ENCODE results near the gene F7. TPM values are rescaled to one million over a fixed set of nuclear protein-coding genes. Genes with fewer than 3 reads are reported as not detected.

The F7 gene
- total RNA-seq, 1 experiment from 2014 or later = 0.26 TPM

GRCh38 chr13:113162783-113163685, 57.4 kb downstream of the F7 start (continued):
- TF ChIP-seq CDX4 (CRISPR knock-in tag; IDR thresholded peaks at IDR 0.05; ENCODE audit: borderline replicate concordance) = no peak
- no peak for TF ChIP-seq ZNF532 (CRISPR knock-in tag; IDR thresholded peaks at IDR 0.05; ENCODE audit: borderline replicate concordance)

DNA sequence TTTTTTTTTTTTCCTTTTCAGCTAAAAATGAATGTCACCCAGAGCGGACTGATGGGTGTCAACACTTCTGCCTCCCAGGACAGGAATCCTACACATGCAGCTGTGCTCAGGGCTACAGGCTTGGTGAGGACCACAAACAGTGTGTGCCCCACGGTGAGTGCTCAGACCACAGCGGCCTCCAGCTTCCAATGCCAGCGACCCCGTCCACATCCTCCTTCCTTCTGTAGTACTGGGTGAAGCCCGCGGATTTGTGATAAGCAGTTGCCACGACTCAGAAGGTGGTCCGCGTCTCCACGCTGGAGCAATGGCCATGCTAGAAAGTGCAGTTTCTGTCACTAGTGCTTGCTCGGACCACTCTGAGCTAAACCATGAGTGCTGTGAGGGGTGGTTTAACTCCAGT, 58.9 kb downstream of the F7 start:
- Mint-ChIP-seq H3K27ac (no peak overlapping the region), H3K9me3 (no peaks in the 10 kb centered on the region), H3K4me3 (no peak overlapping the region), H3K36me3 (peaks cover 10% of the 10 kb centered on the region), H3K27me3 (ENCODE audit: low read depth) (no peaks in the 10 kb centered on the region; the same call in 1 of the 2 replicates), H3K4me1 (peaks cover 11% of the 10 kb centered on the region)
- ChIA-PET CTCF (no interaction called here), POLR2A (no interaction called here)
- DNase-seq (ENCODE audit: low spot score) (no peak), ATAC-seq (no peak)
- TF ChIP-seq RELA (CRISPR knock-in tag; IDR thresholded peaks at IDR 0.05; ENCODE audit: borderline replicate concordance) = no peak
- TF ChIP-seq ZSCAN18 (CRISPR knock-in tag; IDR thresholded peaks at IDR 0.05) = no peak
- no peak for TF ChIP-seq ZBTB43 (CRISPR knock-in tag; IDR thresholded peaks at IDR 0.05)
- no peak for TF ChIP-seq PRDM15 (CRISPR knock-in tag; IDR thresholded peaks at IDR 0.05)
- no peak for TF ChIP-seq CBFB (CRISPR knock-in tag; IDR thresholded peaks at IDR 0.05; ENCODE audit: low read depth)
- TF ChIP-seq OVOL2 (CRISPR knock-in tag; IDR thresholded peaks at IDR 0.05; ENCODE audit: borderline replicate concordance) = no peak
- TF ChIP-seq, protein P1, sequence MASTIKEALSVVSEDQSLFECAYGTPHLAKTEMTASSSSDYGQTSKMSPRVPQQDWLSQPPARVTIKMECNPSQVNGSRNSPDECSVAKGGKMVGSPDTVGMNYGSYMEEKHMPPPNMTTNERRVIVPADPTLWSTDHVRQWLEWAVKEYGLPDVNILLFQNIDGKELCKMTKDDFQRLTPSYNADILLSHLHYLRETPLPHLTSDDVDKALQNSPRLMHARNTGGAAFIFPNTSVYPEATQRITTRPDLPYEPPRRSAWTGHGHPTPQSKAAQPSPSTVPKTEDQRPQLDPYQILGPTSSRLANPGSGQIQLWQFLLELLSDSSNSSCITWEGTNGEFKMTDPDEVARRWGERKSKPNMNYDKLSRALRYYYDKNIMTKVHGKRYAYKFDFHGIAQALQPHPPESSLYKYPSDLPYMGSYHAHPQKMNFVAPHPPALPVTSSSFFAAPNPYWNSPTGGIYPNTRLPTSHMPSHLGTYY (CRISPR knock-in tag; IDR thresholded peaks at IDR 0.05) = no peak
- no peak for TF ChIP-seq TP53 (CRISPR knock-in tag; IDR thresholded peaks at IDR 0.05)
- TF ChIP-seq TEAD1 (CRISPR knock-in tag; IDR thresholded peaks at IDR 0.05) = no peak
- no peak for TF ChIP-seq CREM (CRISPR knock-in tag; IDR thresholded peaks at IDR 0.05)
- TF ChIP-seq HMGXB4 (CRISPR knock-in tag; IDR thresholded peaks at IDR 0.05) = no peak
- TF ChIP-seq MAX (CRISPR knock-in tag; IDR thresholded peaks at IDR 0.05) = no peak
- TF ChIP-seq, protein P2, sequence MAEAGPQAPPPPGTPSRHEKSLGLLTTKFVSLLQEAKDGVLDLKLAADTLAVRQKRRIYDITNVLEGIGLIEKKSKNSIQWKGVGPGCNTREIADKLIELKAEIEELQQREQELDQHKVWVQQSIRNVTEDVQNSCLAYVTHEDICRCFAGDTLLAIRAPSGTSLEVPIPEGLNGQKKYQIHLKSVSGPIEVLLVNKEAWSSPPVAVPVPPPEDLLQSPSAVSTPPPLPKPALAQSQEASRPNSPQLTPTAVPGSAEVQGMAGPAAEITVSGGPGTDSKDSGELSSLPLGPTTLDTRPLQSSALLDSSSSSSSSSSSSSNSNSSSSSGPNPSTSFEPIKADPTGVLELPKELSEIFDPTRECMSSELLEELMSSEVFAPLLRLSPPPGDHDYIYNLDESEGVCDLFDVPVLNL (CRISPR knock-in tag; IDR thresholded peaks at IDR 0.05; ENCODE audit: borderline replicate concordance, low read depth) = no peak
- no peak for TF ChIP-seq ESRRA (CRISPR knock-in tag; IDR thresholded peaks at IDR 0.05; ENCODE audit: borderline replicate concordance)
- TF ChIP-seq EMX1 (CRISPR knock-in tag; IDR thresholded peaks at IDR 0.05) = no peak
- TF ChIP-seq NR3C1 (CRISPR knock-in tag; conservative IDR thresholded peaks at IDR 0.05; ENCODE audit: low read depth) = no peak

Measured in WTC11 (cell line).